Hepatocyte (in vitro differentiated cells): Measurements from ENCODE around the gene RCOR2. TPM values are rescaled to one million over a fixed set of nuclear protein-coding genes. Genes with fewer than 3 reads are reported as not detected.
A peak's percentile ranks its signal among the peaks of the same experiment; 100 is the strongest.

Experiments
- DNase-seq: peaks from one replicate; pipeline ENCODE4 v3.0.0-alpha.2; 2016; ENCODE audit warnings: low spot score
- H2AFZ ChIP-seq: fragments of 200-600 bp; sonication (generic); 2 replicates; pipeline ENCODE4 v1.6.0; 2016; ENCODE audit warnings: antibody characterized with exemption, mild to moderate bottlenecking
- H3K27ac ChIP-seq: fragments of 200-600 bp; sonication (generic); 2 replicates; pipeline ENCODE4 v1.5.1; 2016; ENCODE audit warnings: mild to moderate bottlenecking
- H3K27me3 ChIP-seq: fragments of 200-600 bp; sonication (generic); 2 replicates; pipeline ENCODE4 v1.6.1; 2016
- H3K36me3 ChIP-seq: fragments of 200-600 bp; sonication (generic); replicated peaks from 2 replicates; pipeline ENCODE4 v1.5.1; 2016; ENCODE audit warnings: low read depth; ENCODE audit not compliant: insufficient read depth
- H3K4me1 ChIP-seq: fragments of 200-600 bp; sonication (generic); 2 replicates; pipeline ENCODE4 v1.5.1; 2016; ENCODE audit warnings: mild to moderate bottlenecking, moderate library complexity; ENCODE audit not compliant: insufficient read depth
- H3K4me2 ChIP-seq: fragments of 200-600 bp; sonication (generic); 2 replicates; pipeline ENCODE4 v1.6.0; 2016
- H3K4me3 ChIP-seq: fragments of 200-600 bp; sonication (generic); 2 replicates; pipeline ENCODE4 v1.5.1; 2016; ENCODE audit warnings: mild to moderate bottlenecking
- H3K79me2 ChIP-seq: fragments of 200-600 bp; sonication (generic); 2 replicates; pipeline ENCODE4 v1.6.0; 2017; ENCODE audit warnings: mild to moderate bottlenecking
- H3K9me2 ChIP-seq: fragments of 200-600 bp; sonication (generic); replicated peaks from 2 replicates; pipeline ENCODE4 v1.6.0; 2017; ENCODE audit warnings: mild to moderate bottlenecking; ENCODE audit not compliant: insufficient read depth
- H3K9me3 ChIP-seq: fragments of 200-600 bp; sonication (generic); 2 replicates; pipeline ENCODE4 v1.5.1; 2016; ENCODE audit warnings: low read depth, mild to moderate bottlenecking
- H4K20me1 ChIP-seq: fragments of 200-600 bp; sonication (generic); 2 replicates; pipeline ENCODE4 v1.6.0; 2016; ENCODE audit warnings: mild to moderate bottlenecking; ENCODE audit not compliant: insufficient read depth, poor library complexity, severe bottlenecking
- EZH2 ChIP-seq: fragments of 200-600 bp; sonication (generic); IDR thresholded peaks from 2 replicates; pipeline ENCODE4 v1.6.1; 2016; ENCODE audit warnings: antibody characterized with exemption, mild to moderate bottlenecking, borderline replicate concordance
- EZH2phosphoT487 ChIP-seq: fragments of 200-600 bp; sonication (generic); IDR thresholded peaks from one replicate; pipeline ENCODE4 v1.6.1; 2018; ENCODE audit warnings: antibody characterized with exemption, mild to moderate bottlenecking, low read depth, moderate library complexity; ENCODE audit not compliant: unreplicated experiment, severe bottlenecking
- WGBS: methylation state at CpG from one replicate; pipeline ENCODE4 v1.1.6; 2016; ENCODE audit warnings: low lambda C conversion rate; ENCODE audit errors: missing lambda C conversion rate; 5-methylcytosine and 5-hydroxymethylcytosine counted together
- polyA plus RNA-seq: library from polyadenylated mRNA; unstranded; fragments of >200 nt; fragmentation: Nextera tagmentation; extraction: Ambion mirVana; gene quantifications from 2 replicates; pipeline ENCODE4 v1.2.1, GENCODE V29; 2016
- total RNA-seq: library from RNA; depleted of rRNA; stranded (reverse); fragments of >200 nt; gene quantifications from 2 replicates; pipeline ENCODE4 v1.2.3, GENCODE V29; 2014
- TF ChIP-seq, protein P1 (sequence below): fragments of 200-600 bp; sonication (generic); IDR thresholded peaks from 2 replicates; pipeline ENCODE4 v1.5.1; 2016; ENCODE audit warnings: antibody characterized with exemption, mild to moderate bottlenecking; ENCODE audit not compliant: poor library complexity

The RCOR2 gene
- total and polyA plus RNA-seq, 2 experiments from 2014 or later, result 3.5 to 4.3 TPM

DNA sequence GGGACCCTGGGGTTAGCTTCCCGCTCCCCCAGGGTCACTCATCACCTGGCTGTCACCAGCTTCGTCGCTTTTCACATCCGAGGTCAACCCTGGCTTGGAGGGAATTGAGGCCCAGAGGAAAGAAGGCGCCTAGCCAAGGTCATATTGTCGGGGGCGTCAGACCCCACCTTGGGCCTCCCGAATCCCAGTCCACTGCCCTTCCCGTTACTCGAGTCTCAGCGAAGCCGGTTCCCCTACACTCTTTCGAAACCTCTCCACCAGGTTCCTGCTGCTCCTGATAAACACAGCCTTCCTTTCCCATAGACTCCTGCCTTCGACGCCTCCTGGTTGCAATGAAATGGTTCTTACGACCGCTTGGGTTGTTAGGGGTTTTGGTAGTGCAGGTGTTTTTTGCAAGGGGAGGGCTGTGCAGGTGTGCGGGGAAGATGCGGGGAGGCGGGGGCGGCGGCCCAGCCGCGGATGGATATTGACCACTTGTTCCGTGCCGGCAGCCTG is 22.5 kb upstream of the RCOR2 start:
- Histone ChIP-seq H3K9me3 (no peaks in the 10 kb centered on the region), H2AFZ (peak overlapping the region; percentile 86), H3K4me3 (peak overlapping the region; percentile 82), H3K79me2 (peaks cover 54% of the 10 kb centered on the region), H3K27me3 (no peaks in the 10 kb centered on the region), H3K4me1 (peaks cover 9% of the 10 kb centered on the region), H3K27ac (peak overlapping the region; percentile 61), H3K36me3 (no peaks in the 10 kb centered on the region), H3K4me2 (peak overlapping the region; percentile 97), H3K9me2 (no peaks in the 10 kb centered on the region), H4K20me1 (no peaks in the 10 kb centered on the region)
- peak; percentile 49 for DNase-seq
- TF ChIP-seq, protein P1, sequence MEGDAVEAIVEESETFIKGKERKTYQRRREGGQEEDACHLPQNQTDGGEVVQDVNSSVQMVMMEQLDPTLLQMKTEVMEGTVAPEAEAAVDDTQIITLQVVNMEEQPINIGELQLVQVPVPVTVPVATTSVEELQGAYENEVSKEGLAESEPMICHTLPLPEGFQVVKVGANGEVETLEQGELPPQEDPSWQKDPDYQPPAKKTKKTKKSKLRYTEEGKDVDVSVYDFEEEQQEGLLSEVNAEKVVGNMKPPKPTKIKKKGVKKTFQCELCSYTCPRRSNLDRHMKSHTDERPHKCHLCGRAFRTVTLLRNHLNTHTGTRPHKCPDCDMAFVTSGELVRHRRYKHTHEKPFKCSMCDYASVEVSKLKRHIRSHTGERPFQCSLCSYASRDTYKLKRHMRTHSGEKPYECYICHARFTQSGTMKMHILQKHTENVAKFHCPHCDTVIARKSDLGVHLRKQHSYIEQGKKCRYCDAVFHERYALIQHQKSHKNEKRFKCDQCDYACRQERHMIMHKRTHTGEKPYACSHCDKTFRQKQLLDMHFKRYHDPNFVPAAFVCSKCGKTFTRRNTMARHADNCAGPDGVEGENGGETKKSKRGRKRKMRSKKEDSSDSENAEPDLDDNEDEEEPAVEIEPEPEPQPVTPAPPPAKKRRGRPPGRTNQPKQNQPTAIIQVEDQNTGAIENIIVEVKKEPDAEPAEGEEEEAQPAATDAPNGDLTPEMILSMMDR, result no peak
- TF ChIP-seq EZH2 (no peak), EZH2phosphoT487 (no peak)
- WGBS, result 6% methylated on average over 26 of the region's 26 CpGs

DNA sequence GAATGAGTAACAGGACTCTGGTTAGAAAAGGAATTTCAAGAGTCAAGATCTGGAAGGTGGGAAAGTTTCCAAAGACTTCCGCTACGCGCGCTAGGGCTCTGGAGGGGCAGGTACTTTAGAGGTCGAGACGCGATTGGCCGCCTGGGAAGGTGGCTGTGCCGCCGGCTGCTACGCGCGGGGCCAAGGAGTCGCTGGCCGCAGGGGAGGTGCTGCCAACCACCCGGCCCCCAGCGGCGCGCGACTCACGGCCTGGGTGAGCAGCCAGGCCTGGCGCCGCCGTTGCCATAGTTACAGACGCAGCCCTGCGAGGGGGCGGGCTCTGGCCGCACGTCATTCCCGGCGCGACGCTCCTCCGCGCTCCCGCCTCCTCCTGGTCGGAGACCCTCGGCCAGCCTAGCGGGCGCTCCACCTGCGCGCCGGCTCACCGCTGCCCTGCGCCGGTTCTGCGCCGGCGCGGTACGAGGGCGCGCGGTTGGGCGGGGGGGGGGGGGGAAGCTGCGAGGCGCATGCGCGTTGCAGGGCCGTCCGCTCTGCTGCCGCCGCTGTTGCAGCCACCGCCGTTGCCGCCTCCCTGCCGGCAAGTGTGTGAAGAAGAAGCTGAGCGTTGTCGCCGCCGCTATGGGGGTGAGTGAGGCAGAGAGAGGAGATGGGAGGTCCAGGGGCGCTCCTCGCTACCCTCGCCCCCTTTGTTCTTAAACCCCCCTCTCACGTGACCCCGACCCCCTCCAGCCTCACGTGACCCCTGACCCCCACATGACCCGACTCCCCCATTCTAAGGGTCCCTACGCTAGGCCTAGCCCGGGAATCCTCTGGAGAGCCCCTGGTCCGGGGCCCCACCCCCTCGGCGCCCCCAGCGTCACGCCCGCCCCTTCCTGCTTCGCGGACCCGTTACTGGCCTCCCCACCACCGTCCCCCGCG is 21.8 kb upstream of the RCOR2 start, which contains the start of gene NAA40:
TSS of gene NAA40 (plus strand) at position 524 of the 918 bp plus-strand sequence. CDS start at position 619, 95 bp downstream.
- WGBS, result under 1% methylated on average over 61 of the region's 92 CpGs
- no peaks in the 10 kb centered on the region for H3K36me3 ChIP-seq

DNA sequence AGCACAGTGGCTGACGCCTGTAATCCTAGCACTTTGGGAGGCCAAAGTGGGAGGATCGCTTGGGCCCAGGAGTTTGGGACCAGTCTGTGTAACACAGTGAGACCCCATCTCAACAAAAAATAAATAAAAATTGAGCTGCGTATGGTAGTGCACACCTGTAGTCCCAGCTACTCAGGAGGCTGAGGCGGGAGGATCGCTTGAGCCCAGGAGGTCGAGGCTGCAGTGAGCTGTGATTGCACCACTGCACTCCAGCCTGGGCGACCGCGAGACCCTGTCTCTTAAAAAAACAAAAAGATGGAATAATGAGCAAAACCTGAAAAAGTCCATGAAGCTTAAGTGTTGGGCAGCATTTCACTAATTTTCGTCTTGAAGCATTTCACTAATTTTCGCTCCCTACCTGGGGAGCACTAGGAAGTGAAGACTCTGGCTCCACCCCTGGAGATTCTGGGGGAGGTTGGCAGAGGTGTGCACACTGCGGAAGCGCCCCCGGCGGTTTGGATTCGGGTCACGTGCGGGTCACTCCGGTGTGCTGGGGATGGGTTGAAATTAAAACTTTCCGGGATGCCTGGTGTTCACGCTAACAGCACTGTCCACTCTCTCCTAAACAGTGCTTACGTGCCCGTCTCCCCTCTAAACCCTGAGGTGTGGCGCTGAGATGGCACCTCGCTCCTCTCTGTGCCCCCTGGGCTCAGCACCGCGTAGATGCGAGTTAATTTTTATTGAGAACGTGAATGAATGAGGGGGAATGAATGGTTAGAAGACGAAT is 20.9 kb upstream of the RCOR2 start:
- TF ChIP-seq, protein P1, result no peak
- TF ChIP-seq EZH2 (no peak), EZH2phosphoT487 (no peak)
- Histone ChIP-seq H3K4me1 (peaks cover 9% of the 10 kb centered on the region), H3K36me3 (no peaks in the 10 kb centered on the region), H3K9me3 (no peaks in the 10 kb centered on the region), H3K4me2 (peak overlapping the region; percentile 79), H3K4me3 (peak overlapping the region; percentile 11), H2AFZ (peak overlapping the region; percentile 71), H3K79me2 (peaks cover 38% of the 10 kb centered on the region), H3K27me3 (no peaks in the 10 kb centered on the region), H3K27ac (peak overlapping the region; percentile 31), H4K20me1 (no peaks in the 10 kb centered on the region), H3K9me2 (no peaks in the 10 kb centered on the region)
- no peak for DNase-seq
- 25% methylated on average over 30 of the region's 30 CpGs for WGBS

More for the DNA sequence above, 21.8 kb upstream of the RCOR2 start, which contains the start of gene NAA40:
- H3K4me1 ChIP-seq, result peaks cover 9% of the 10 kb centered on the region
- DNase-seq, result peak; percentile 98
- peak within 1 kb of the TSS; percentile 61 for H3K27ac ChIP-seq
- peak within 1 kb of the TSS; percentile 82 for H3K4me3 ChIP-seq
- no peaks in the 10 kb centered on the region for H3K9me2 ChIP-seq
- H3K4me2 ChIP-seq, result peak within 1 kb of the TSS; percentile 97
- no peaks in the 10 kb centered on the region for H4K20me1 ChIP-seq
- peak within 1 kb of the TSS; percentile 86 for H2AFZ ChIP-seq
- no peaks in the 10 kb centered on the region for H3K27me3 ChIP-seq
- H3K9me3 ChIP-seq, result no peaks in the 10 kb centered on the region
- TF ChIP-seq, protein P1, result no peak
- TF ChIP-seq EZH2phosphoT487 (no peak), EZH2 (no peak)
- H3K79me2 ChIP-seq, result peaks cover 47% of the 10 kb centered on the region
